ENCODE data around the gene KCNK18.
A peak's percentile ranks its signal among the peaks of the same experiment; 100 is the strongest.
"Not testable (repeated sequence)": the region's sequence is repeated elsewhere in the genome, so short reads cannot be mapped to it uniquely, and the experiment has no call there.

Gene KCNK18

GRCh38 chr10:117224881-117225280 lies 27.6 kb downstream of the KCNK18 start:
- no peak overlapping the region for H3K4me3 ChIP-seq (ENCODE audit: low read depth, low read length)
- no peak for TF ChIP-seq CTCF (IDR thresholded peaks at IDR 0.05; ENCODE audit: low read depth, low read length)
- no peak for DNase-seq (ENCODE audit: low read depth, low spot score)
- in situ Hi-C loops (cut with HindIII; ENCODE audit: low sequenced_read_pairs), result no loop called here

- DNase-seq (ENCODE audit: low read depth, low spot score), result no peak
- TF ChIP-seq CTCF (IDR thresholded peaks at IDR 0.05; ENCODE audit: low read depth, low read length), result peak; percentile 52
- H3K4me3 ChIP-seq (ENCODE audit: low read depth, low read length), result no peak overlapping the region
- in situ Hi-C loops (cut with HindIII; ENCODE audit: low sequenced_read_pairs), result no loop called here
Measured at GRCh38 chr10:117226813-117227451, 29.6 kb downstream of the KCNK18 start.

GRCh38 chr10:117228210-117228609 lies 30.9 kb downstream of the KCNK18 start:
- H3K4me3 ChIP-seq (ENCODE audit: low read depth, low read length), result no peak overlapping the region
- in situ Hi-C loops (cut with HindIII; ENCODE audit: low sequenced_read_pairs), result no loop called here
- no peak for TF ChIP-seq CTCF (IDR thresholded peaks at IDR 0.05; ENCODE audit: low read depth, low read length)
- DNase-seq (ENCODE audit: low read depth, low spot score), result no peak

- in situ Hi-C loops (cut with HindIII; ENCODE audit: low sequenced_read_pairs); H3K4me3 ChIP-seq (ENCODE audit: low read depth, low read length); DNase-seq (ENCODE audit: low read depth, low spot score): not testable (repeated sequence)
Measured at GRCh38 chr10:117230107-117230506, 32.8 kb downstream of the KCNK18 start.

- no peak overlapping the region for H3K4me3 ChIP-seq (ENCODE audit: low read depth, low read length)
- no peak for TF ChIP-seq CTCF (IDR thresholded peaks at IDR 0.05; ENCODE audit: low read depth, low read length)
- DNase-seq (ENCODE audit: low read depth, low spot score), result no peak
- in situ Hi-C loops (cut with HindIII; ENCODE audit: low sequenced_read_pairs), result no loop called here
Measured at GRCh38 chr10:117237401-117237991, 40.2 kb downstream of the KCNK18 start.

GRCh38 chr10:117239051-117239450 lies 41.8 kb downstream of the KCNK18 start:
- no peak overlapping the region for H3K4me3 ChIP-seq (ENCODE audit: low read depth, low read length)
- no peak for TF ChIP-seq CTCF (IDR thresholded peaks at IDR 0.05; ENCODE audit: low read depth, low read length)
- no peak for DNase-seq (ENCODE audit: low read depth, low spot score)
- in situ Hi-C loops (cut with HindIII; ENCODE audit: low sequenced_read_pairs), result no loop called here

GRCh38 chr10:117239721-117240620 lies 42.7 kb downstream of the KCNK18 start:
- no peak for TF ChIP-seq CTCF (IDR thresholded peaks at IDR 0.05; ENCODE audit: low read depth, low read length)
- in situ Hi-C loops (cut with HindIII; ENCODE audit: low sequenced_read_pairs), result no loop called here
- H3K4me3 ChIP-seq (ENCODE audit: low read depth, low read length), result no peak overlapping the region
- no peak for DNase-seq (ENCODE audit: low read depth, low spot score)

All from astrocyte of the spinal cord (primary cell).